ENCODE results near the gene GDAP1L1.

GDAP1L1 gene
- 0 reads per million in 2 donors for total RNA-seq

GRCh38 chr20:44247131-44247571 lies at the start of gene GDAP1L1:
TSS of gene GDAP1L1 (plus strand) at chr20:44247308. CDS start at chr20:44247335, 27 bp downstream.
- no peak for DNase-seq

- DNase-seq: no peak
Measured at GRCh38 chr20:44198872-44199271, 48.2 kb upstream of the GDAP1L1 start.

DNA sequence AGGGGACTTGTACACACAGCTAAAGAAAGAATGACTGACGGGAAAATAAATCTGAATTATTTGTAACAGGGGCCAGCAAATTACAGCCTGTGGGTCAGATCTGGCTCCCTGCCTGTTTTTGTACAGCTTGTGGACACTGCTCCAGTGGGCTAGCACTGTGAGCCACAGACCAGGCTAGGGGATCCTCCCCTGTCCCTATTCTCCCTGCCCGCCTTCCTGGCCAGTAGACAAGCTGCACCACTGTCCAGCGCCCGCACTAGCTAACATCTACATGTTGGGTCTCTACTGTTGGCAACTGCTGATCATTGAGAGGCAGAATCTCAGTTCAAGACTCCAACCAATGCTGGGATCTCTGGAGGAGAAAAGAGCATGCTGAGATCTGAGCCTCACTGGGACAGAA lies 47.2 kb upstream of the GDAP1L1 start:
- no peak for DNase-seq

DNA sequence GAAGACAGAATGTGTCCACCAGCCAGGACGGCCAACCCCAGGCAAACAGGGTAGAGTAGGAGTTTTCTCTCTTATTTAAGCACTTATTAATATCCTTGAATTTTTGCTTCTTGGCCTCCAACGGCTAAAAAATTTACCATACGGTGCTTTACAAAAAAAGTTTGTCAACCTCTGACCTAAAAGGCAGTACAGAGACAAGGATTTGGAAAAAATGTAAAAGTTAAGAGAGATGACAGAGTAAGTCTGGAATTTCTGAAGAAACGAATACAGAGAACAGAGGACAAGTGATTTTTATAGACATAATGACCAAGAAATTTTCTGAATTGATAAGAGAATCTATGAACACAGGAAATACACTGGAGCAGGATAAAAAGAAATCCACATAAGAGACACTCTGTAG lies 46.7 kb upstream of the GDAP1L1 start:
- no peak for DNase-seq

- no peak for DNase-seq
Measured at GRCh38 chr20:44200983-44201382, 46.1 kb upstream of the GDAP1L1 start.

- no peak for DNase-seq
Measured at GRCh38 chr20:44203161-44203560, 43.9 kb upstream of the GDAP1L1 start.

DNA sequence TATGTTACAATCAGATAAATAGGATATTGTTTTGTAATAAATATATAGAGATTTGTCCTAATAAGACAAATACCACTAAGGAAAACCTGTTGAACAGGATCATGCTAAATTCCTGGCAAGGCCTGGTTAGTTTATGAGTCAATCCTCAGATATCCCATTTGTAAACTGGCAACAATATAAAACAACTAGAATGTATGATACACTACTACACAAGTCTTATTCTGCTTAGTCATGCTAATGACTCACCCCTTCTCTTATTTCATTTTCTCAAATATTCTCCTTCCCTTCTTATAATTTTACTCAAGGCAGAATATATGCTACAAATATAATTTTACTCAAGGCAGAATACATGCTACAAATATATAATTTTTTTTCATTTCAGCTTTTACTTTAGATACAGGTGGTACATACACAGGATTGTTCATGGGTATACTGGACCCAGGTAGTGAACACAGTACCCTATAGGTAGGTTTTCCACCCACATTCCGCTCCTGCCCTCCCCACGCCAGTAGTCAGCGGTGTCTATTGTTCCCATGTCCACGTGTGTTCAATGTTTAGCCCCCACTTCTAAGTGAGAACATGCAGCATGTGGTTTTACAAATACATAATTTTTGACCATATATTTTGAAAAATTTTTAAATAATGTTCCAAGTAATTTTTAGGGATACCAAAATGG lies 42.8 kb upstream of the GDAP1L1 start:
- DNase-seq: no peak

GRCh38 chr20:44204832-44205215 lies 42.3 kb upstream of the GDAP1L1 start:
- DNase-seq: no peak

DNA sequence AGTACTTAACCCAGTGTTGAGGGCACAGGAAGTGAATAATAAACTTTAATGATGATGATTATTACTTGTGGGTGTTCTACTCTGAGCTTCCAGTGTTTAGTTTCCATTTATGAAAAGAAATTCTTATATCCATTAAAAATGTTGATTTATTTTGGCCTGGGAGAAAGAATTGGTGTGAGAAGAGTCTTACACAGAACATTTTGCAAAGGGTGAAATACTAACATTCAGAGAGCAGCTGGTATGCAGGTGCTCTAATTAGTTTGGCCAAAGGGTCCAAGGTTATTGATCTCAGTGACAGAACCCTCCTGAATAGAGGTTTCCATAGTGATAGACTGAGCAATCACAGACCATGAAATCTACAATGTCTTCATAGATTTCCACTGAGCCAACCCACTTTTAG lies 41.0 kb upstream of the GDAP1L1 start:
- DNase-seq: no peak

DNA sequence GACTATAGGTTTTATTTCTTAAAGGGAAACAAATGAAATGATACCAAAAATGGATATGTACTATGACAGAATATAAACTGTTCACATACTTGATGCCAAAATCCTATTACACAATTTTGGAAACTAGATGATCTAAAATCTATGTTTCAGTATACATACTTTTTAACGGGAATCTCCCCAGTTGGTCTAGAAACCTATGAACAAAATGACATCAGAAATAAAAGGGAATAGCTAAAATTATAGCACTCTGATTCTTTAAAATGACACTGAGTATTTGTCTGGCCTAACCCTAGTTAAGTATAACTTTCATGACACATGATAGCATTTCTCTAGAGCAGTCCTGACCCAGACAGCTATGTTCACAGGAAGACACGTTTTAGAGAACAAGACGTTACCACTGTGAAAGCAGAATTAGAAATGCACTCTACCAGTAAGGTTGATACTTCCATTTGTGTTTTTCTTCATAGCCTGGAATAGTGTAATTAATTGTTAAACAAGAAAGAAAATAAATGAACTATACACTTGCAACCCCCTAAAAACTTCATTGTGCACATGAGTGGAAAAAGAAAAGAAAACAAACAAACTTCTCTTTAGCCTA lies 39.9 kb upstream of the GDAP1L1 start:
- no peak for DNase-seq

DNA sequence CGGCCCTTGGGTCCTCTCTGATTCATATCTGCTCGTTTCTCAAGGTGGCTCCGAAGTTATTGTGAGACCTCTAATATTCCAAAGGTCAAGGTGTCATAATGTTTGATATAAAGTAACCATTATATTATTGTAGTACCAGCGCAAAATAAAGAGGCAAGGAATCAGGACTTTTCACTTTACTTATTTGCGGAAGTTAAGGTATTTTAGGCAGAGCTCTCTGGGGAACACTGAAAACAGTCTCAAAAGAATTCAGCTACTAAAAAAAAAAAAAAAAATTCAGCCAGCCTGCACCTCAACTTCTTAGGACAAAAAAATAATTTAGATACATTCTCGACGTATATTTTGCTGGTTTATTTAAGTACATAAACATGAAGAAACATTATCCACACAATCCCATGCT lies 38.9 kb upstream of the GDAP1L1 start:
- DNase-seq: no peak

DNA sequence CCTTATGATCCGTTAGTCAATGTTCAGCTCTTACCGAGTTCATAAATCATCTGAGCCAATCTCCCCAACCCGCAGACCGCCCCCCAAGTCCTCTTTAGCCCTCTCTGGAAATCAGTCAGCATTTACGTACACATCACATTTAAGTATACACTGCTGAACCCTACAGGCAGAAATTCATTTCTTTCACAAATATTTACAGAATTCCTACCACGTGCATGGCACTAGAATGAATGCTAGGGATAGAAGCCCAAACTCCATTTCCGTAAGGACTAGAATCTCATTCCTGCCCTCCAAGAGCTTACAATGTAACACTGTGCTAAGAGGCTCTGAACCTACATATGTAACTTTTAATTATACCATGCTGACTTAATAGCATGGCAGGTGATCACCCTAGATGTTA lies 38.3 kb upstream of the GDAP1L1 start:
- DNase-seq: no peak

DNA sequence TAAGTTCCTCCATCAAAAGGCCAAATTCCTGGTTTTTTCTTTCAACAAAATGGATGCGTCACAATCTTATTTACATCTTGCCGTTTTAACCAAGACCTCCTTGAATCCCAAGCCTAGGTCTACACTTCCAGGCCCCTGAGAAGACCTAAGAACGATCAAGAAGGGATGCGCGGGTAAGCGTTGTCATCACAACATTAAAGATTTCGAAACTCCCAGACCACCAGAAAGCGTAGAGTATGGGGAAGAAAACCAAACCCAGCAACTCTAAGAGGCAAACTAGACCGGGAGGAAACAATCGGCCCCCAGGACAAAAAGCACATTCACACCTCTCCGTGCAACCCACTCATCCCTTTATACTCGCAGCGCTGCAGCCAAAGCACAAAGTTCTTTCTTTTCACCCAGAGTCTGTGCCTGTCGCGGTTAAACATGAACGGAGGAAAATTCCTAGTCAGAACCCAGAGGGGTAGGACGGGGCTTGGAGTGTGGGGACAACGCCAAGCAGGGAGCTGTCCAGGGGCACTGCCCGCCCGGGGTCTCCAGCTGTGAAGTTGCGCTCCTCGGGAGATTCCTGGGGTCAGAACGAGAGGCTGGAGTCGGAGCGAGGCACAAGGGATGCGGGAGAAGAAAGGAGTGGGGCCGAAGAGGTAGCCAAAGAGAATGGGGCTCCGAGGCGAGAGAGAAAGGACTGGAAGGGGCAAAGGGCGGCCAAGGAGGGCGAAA lies 37.3 kb upstream of the GDAP1L1 start:
- no peak for DNase-seq

DNA sequence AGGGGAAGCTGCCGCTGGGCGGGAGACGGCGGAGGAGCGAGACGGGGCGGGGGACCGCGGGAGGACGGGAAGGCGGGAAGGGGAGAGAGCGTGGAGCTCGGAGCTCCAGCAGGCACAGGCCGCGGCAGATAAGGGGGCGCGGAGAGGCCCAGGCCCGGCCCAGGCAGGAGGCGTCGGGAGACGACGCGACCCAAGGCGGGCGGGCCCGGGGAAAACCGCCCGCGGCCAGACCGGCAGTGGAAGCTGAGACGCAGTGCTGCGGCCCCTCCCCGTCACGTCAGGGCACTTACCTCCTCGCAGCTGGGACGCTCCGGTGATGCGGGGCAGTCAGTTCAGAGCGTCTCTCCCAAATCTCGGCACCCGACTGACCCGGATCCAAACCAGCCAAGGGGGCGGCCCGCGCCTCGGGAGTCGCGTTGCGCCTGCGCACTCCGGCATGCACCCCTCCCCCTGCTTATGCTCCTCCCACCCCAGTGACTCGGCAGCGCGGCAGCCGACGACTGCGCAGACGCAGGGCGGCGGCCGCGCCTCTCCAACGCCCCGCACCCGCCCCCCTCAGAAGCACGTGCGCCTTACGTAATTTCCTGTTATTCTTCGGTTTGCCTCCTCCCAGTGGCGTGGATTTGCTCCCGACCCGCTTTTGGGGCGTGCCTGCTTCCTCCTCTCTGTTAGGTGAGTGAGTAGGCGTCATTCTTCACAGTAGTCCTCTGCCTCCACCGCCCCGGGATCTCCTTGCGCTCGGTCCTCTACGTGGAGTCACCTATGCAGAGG lies 36.5 kb upstream of the GDAP1L1 start, which contains the start of gene OSER1:
TSS of gene OSER1 (minus strand) at position 366 of the 771 bp plus-strand sequence. CDS start 3,814 bp downstream, outside the sequence.
- peak; percentile 97 for DNase-seq

- DNase-seq: no peak
Measured at GRCh38 chr20:44211177-44212039, 35.7 kb upstream of the GDAP1L1 start.

DNA sequence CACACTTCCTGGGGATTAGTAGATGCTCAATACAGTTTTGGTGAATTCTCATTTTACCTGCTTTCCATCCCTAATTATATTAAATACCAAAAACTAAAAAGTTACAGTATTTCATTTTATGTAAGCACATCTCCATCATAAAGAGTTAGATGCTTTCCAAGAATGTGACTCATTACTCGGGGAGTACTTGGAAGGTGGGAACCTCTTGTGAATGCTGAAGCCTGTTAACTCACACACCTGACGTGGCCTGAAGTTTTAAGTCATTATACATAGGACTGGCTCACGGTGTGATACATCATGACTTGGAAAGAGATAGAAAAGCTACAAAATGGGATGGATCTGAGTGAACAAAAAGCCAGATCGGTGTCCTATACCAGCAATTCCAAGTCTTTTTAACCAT lies 34.3 kb upstream of the GDAP1L1 start:
- no peak for DNase-seq

DNA sequence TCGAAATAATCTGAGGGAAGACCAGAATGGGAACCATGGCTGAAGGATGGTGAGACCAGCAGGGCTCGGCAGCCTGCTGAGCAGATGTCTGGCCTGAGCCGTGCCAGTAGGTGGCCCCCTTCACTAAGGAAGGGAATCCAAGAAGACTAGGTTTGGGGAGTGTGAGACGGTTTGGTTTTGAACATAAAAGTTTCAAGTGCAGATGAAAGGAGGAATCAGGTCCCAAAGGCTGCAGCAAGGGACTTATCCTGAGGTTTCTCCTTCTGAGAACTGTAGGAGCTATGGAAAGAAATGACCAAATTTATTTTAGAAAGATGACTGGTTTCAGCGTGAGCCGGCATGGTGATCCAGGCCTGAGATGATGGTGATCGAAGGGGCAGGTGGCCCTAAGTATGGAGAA lies 32.0 kb upstream of the GDAP1L1 start:
- peak; percentile 62 for DNase-seq

DNA sequence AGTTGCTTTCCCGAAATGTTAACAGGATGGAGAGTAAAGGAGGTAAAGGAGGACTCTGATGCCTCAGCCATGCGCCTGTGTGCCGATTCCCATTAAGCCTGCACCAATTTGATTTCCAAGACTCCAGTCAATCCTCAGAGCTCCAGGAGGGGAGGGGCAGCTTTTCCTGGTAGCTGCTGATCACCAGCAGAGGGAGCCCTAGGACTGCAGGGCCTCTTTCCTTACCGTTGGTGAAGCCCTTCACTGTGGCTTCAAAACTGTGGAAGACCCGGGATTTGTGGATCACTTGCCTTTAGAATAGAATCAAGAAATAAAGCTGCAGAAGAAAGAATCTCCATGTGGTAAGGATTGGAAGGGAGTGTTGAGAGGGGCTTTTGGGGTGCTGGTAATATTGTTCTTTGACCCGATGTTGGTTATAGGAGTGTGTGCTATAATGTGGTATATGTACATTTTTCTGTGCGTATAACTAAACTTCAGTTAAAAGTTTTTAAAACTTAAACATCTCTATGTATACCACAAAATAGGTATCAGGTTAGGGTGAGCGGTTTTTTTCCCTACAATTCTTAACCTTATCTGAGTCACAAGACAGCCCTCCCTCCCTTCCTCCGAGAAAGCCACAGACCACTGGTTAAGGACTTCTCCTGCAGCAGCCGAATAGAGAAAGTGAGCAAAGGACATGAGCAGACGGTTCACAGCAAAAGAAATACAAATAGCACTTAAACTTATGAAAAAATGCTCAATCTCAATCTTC lies 29.6 kb upstream of the GDAP1L1 start:
- peak; percentile 64 for DNase-seq

GRCh38 chr20:44218446-44218845 lies 28.7 kb upstream of the GDAP1L1 start:
- DNase-seq: peak; percentile 36

DNA sequence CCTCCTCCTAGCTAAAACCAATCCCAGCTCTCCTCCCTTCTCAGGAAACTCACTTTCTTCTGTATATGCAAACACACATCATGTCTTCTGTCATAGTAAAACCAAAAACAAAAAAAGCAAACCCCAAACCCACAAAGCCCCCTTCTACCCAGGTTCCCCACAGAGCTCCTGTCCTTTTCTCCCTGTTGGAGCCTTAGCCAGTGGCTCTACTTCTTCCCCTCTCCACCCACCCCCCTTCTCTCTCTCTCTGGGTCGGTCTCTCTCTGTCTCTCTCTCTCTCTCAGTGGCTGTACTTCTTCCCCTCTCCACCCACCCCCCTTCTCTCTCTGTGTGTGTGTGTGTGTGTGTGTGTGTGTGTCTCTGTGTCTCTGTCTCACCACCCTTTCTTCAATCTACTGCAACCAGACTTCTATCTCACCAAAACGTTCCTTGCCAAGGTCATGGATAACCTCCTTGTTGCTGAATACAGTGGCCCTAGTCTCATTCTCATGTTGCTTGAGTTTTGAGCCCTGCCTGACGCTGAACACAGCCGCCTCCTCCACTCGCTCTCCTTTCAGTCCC lies 27.9 kb upstream of the GDAP1L1 start:
- DNase-seq: no peak

- DNase-seq: no peak
Measured at GRCh38 chr20:44219791-44220190, 27.3 kb upstream of the GDAP1L1 start.
